SK-N-SH (cell line): ENCODE results near the gene MIOX.

Experiments
- CTCF ChIP-seq: fragments of 200-600 bp; sonication (generic); IDR thresholded peaks from 2 replicates; pipeline ENCODE4 v1.6.1; 2017; ENCODE audit warnings: antibody characterized with exemption, mild to moderate bottlenecking, moderate library complexity
- RAD21 ChIP-seq: IDR thresholded peaks from 2 replicates; pipeline ENCODE4 v1.6.1; 2012; ENCODE audit warnings: mild to moderate bottlenecking, low read length

GRCh38 chr22:50513175-50513574 is 26.5 kb downstream of the MIOX start:
- TF ChIP-seq CTCF, result no peak
- TF ChIP-seq RAD21, result no peak
